ENCODE data around the gene LARGE1.

DNA sequence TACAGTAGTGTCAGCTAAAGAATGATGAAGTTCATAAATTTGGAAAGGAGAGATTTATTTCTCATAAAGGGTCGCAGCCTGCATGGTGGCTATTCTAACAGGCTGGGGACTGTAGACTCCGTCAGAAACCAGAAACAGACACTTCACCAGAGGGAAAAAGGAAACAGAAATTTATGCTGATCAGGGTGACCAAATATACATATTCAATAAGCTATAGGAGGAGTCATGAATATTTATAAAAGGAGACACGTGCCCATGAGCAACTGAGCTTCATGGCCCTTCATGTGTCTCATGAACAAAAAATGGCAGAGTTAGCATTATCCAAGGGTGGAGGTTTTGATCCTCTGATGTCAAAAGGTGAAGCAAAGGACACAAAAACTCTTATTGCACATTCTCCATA is 392.1 kb downstream of the LARGE1 start:
- TF ChIP-seq TAF1 (IDR thresholded peaks at IDR 0.05; ENCODE audit: borderline replicate concordance, insufficient read depth, low read length): no peak
- TF ChIP-seq, protein P1, sequence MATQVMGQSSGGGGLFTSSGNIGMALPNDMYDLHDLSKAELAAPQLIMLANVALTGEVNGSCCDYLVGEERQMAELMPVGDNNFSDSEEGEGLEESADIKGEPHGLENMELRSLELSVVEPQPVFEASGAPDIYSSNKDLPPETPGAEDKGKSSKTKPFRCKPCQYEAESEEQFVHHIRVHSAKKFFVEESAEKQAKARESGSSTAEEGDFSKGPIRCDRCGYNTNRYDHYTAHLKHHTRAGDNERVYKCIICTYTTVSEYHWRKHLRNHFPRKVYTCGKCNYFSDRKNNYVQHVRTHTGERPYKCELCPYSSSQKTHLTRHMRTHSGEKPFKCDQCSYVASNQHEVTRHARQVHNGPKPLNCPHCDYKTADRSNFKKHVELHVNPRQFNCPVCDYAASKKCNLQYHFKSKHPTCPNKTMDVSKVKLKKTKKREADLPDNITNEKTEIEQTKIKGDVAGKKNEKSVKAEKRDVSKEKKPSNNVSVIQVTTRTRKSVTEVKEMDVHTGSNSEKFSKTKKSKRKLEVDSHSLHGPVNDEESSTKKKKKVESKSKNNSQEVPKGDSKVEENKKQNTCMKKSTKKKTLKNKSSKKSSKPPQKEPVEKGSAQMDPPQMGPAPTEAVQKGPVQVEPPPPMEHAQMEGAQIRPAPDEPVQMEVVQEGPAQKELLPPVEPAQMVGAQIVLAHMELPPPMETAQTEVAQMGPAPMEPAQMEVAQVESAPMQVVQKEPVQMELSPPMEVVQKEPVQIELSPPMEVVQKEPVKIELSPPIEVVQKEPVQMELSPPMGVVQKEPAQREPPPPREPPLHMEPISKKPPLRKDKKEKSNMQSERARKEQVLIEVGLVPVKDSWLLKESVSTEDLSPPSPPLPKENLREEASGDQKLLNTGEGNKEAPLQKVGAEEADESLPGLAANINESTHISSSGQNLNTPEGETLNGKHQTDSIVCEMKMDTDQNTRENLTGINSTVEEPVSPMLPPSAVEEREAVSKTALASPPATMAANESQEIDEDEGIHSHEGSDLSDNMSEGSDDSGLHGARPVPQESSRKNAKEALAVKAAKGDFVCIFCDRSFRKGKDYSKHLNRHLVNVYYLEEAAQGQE (IDR thresholded peaks at IDR 0.05; ENCODE audit: insufficient read depth in 1 of 2, low read depth in 2 of 2, low read length in 2 of 2): no peak
- TF ChIP-seq POLR2AphosphoS5 (IDR thresholded peaks at IDR 0.05; ENCODE audit: low read depth, low read length): no peak
- no peak for TF ChIP-seq SIN3A (IDR thresholded peaks at IDR 0.05; ENCODE audit: borderline replicate concordance, insufficient read depth, low read length)
